Bronchial epithelial cell (primary cell): Measurements from ENCODE around the gene DSP. TPM values are rescaled to one million over a fixed set of nuclear protein-coding genes. Genes with fewer than 3 reads are reported as not detected.

Source experiments
- DNase-seq: peaks from one replicate; pipeline ENCODE4 v3.0.0-alpha.2; 2010; ENCODE audit warnings: low read depth
- FAIRE-seq: peaks from 2 replicates; lab custom pipeline; 2011; peaks lifted over from hg19 to GRCh38; lab: Jason Lieb, UNC
- H3K27me3 ChIP-seq: 2 replicates; pipeline ENCODE4 v1.5.1; 2011; ENCODE audit warnings: low read length; ENCODE audit not compliant: control insufficient read depth, insufficient read depth
- H3K36me3 ChIP-seq: 2 replicates; pipeline ENCODE4 v1.5.1; 2011; ENCODE audit warnings: low read length; ENCODE audit not compliant: control insufficient read depth, insufficient read depth
- H3K4me3 ChIP-seq: 2 replicates; pipeline ENCODE4 v1.5.1; 2011; ENCODE audit warnings: mild to moderate bottlenecking, low read depth, low read length, control low read depth
- total RNA-seq: library from RNA; depleted of rRNA; stranded (reverse); fragments of >200 nt; gene quantifications from 2 replicates; pipeline ENCODE4 v1.2.1, GENCODE V29; 2014
- TF ChIP-seq, protein P1 (sequence below): IDR thresholded peaks from 2 replicates; pipeline ENCODE4 v1.5.1; 2011; ENCODE audit warnings: mild to moderate bottlenecking, moderate library complexity, low read length, control low read depth, inconsistent platforms; ENCODE audit not compliant: insufficient read depth, severe bottlenecking

DSP gene
- total RNA-seq, 1 donor from 2014 or later: 394 TPM

DNA sequence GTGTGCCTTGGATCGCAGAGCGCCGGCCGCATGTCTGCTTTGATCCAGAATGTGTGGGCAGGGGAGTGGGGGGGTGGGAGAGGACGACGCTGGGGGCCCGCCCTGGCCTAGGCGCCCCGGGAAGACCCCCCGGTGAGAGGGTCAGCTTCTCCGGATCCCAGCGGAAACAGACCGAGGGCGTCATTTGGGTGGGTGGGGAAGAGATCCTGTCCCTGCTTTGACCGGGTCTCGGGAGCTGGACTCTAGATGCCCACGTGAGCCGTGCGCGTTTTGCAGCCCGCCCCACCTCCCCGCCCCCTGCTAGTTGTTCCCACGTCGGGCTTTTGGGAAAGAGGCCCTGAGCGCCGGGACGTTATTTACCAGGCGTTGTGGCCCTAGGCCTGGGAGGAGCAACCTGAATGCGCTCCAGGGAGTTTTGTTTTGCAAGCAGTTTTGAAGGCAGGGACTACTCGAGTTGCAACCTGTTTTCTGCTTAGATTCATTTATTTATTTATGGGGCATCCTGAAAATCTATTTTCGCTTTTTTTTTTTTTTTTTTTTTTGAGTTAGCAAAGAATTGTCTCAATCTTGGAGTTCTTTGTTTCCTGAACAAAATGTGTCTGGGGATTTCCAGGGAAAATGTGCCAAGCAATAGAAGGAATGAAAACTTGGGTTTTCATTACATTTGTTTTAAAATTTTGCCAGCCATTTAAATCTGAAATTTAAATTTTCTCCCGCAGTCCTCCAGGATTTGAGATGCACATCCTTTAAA, 1.6 kb downstream of the DSP start:
- Histone ChIP-seq H3K36me3 (peaks cover 20% of the 10 kb centered on the region), H3K27me3 (no peaks in the 10 kb centered on the region), H3K4me3 (peak overlapping the region; percentile 98)
- TF ChIP-seq, protein P1, sequence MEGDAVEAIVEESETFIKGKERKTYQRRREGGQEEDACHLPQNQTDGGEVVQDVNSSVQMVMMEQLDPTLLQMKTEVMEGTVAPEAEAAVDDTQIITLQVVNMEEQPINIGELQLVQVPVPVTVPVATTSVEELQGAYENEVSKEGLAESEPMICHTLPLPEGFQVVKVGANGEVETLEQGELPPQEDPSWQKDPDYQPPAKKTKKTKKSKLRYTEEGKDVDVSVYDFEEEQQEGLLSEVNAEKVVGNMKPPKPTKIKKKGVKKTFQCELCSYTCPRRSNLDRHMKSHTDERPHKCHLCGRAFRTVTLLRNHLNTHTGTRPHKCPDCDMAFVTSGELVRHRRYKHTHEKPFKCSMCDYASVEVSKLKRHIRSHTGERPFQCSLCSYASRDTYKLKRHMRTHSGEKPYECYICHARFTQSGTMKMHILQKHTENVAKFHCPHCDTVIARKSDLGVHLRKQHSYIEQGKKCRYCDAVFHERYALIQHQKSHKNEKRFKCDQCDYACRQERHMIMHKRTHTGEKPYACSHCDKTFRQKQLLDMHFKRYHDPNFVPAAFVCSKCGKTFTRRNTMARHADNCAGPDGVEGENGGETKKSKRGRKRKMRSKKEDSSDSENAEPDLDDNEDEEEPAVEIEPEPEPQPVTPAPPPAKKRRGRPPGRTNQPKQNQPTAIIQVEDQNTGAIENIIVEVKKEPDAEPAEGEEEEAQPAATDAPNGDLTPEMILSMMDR: no peak
- no peak for FAIRE-seq
- DNase-seq: peak; percentile 67

DNA sequence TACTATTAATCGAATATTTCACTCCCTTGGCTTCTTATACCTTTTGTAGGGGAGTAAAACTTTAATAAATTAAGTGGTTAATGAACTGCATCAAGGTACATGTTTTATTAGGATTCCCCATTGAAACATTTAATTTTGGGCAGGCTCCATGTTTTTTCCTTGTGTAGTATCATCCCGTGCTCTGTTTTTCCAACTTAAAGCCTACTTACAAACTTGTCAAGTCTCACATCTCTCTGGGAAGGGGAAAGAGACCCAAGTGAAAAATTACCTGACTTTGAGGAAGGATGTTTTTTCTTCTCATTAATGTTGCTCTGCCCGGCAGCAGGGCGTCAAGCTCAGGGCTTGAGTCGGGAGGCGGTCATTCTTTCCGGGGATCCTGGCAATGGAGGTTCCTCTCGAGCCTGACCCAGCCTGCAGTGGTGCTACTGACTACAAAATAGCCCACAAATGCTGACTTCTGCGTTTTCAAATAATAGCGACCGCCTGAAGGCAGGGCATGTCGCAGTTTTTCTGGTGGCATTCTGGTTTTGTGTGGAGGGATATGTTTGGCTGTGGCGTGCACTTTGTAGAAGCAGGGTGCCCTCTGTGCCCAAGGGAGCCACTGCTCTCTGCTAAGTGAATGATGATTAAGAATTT, 2.4 kb downstream of the DSP start:
- Histone ChIP-seq H3K27me3 (no peaks in the 10 kb centered on the region), H3K4me3 (peak overlapping the region; percentile 98), H3K36me3 (peaks cover 20% of the 10 kb centered on the region)
- TF ChIP-seq, protein P1: no peak
- no peak for FAIRE-seq
- peak; percentile 34 for DNase-seq

DNA sequence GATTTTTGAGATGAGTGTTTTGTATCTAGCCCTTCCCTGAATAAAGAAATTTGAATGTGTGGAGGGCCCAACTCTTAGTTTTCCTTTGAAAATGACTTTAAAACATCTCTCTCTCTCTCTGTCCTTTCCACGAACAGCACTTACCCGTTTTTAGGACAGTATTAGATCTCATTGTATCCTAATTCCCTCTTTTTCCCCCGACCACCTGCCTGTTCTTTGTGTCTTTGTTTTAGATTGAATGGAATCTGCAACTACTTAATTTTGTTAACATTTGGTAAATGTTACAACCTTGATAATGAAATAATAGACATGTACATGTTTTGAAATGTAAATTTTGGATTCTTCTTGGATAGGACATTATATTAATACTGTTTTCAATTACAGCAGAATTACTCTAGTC, 3.1 kb downstream of the DSP start:
- H3K27me3 ChIP-seq: no peaks in the 10 kb centered on the region
- FAIRE-seq: no peak

DNA sequence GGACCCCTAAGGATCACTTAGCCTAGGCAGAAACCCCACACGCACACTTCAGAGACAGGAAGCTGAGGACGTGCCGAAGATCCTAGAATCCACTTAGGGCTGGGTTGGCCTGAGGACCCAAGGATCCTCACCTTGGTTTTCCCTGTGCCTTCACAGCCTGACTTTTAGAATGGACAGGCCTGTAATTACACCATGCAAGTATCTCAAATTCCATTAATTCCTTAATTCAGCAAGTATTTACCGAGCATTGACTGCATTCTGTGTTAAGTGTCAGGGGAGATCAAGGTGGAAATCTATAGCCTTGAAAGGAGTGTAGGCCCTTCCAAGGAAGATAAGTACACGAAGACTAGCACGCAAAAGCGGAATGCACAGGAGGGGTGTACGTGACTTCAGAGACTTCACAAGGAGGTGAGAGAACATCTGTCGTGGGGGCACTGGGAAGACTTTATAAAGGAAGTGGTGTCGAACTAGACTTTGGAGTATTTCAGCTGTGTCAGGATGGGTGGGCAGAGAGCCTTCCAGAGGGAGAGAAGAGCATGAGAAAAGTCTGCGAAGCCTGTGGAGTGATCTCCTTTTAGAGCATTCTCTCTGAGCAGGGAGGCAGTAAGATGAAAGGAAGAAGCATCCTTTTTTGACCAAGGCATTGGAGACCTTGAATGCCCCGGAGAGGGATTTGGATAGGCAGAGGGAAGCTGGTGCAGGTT, 4.0 kb downstream of the DSP start:
- FAIRE-seq (no peak), DNase-seq (peak; percentile 33)
- TF ChIP-seq, protein P1: no peak
- H3K4me3 ChIP-seq: peak overlapping the region; percentile 98
- H3K27me3 ChIP-seq: no peaks in the 10 kb centered on the region
- peaks cover 20% of the 10 kb centered on the region for H3K36me3 ChIP-seq

More for the DNA sequence above, 3.1 kb downstream of the DSP start:
- Histone ChIP-seq H3K36me3 (peaks cover 20% of the 10 kb centered on the region), H3K4me3 (peak overlapping the region; percentile 98)
- TF ChIP-seq, protein P1: no peak
- no peak for DNase-seq

DNA sequence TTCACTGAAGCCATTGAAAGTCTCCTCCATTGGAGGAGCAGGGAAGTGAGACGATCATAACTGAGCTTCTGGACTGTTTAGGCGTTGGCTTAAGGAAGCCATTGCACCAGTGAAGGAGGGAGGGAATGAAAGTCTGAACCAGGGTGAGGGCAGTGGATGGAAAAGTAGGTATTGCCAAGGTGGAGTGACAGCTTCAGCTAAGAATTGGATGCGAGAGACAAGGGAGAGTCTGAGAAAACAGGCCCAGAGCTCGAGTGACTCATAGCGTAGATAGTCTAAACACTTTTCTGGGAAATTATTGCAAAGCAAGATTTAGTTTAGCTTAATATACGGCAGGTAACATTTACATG, 4.5 kb downstream of the DSP start:
- FAIRE-seq: no peak
- DNase-seq: peak; percentile 57
- peak overlapping the region; percentile 98 for H3K4me3 ChIP-seq

More for the DNA sequence above, 4.5 kb downstream of the DSP start:
- Histone ChIP-seq H3K36me3 (peaks cover 20% of the 10 kb centered on the region), H3K27me3 (no peaks in the 10 kb centered on the region)
- TF ChIP-seq, protein P1: no peak
